ENCODE data around the gene SPIRE1.

GRCh38 chr18:12443551-12443950 lies 214.4 kb downstream of the SPIRE1 start:
- TF ChIP-seq CTCF (IDR thresholded peaks at IDR 0.05; ENCODE audit: borderline replicate concordance, extremely low read depth, low read length, poor library complexity, severe bottlenecking) (no peak), EZH2 (IDR thresholded peaks at IDR 0.05; ENCODE audit: borderline replicate concordance, low read depth, low read length, severe bottlenecking) (no peak)
